Muscle layer of duodenum (tissue), 2 donors: ENCODE data around the gene RSBN1.

Experiments
- H3K27ac ChIP-seq: one replicate; pipeline ENCODE4 v1.7.0; 2013; ENCODE audit warnings: mild to moderate bottlenecking, low read length
- H3K27me3 ChIP-seq: one replicate; pipeline ENCODE4 v1.7.0; 2013; ENCODE audit warnings: low read depth, mild to moderate bottlenecking, control low read depth, low read length
- H3K36me3 ChIP-seq, 2 donors: one replicate each; pipeline ENCODE4 v1.7.0; 2013; ENCODE audit warnings: low read length in 2 of 2, control low read depth in 1 of 2, mild to moderate bottlenecking in 1 of 2; ENCODE audit not compliant: insufficient read depth in 2 of 2, control insufficient read depth in 1 of 2
- H3K4me1 ChIP-seq, 2 donors: one replicate each; pipeline ENCODE4 v1.7.0; 2013; ENCODE audit warnings: low read length in 2 of 2, mild to moderate bottlenecking in 2 of 2, control low read depth in 1 of 2, moderate library complexity in 1 of 2; ENCODE audit not compliant: insufficient read depth in 2 of 2, control insufficient read depth in 1 of 2
- H3K4me3 ChIP-seq, 2 donors: one replicate each; pipeline ENCODE4 v1.7.0; 2013; ENCODE audit warnings: low read length in 2 of 2, low read depth in 1 of 2, mild to moderate bottlenecking in 1 of 2
- H3K9me3 ChIP-seq, 2 donors: one replicate each; pipeline ENCODE4 v1.7.0; 2013; ENCODE audit warnings: low read length in 2 of 2, control low read depth in 1 of 2, mild to moderate bottlenecking in 1 of 2; ENCODE audit not compliant: control insufficient read depth in 1 of 2
- donor health status: healthy.

Gene RSBN1

DNA sequence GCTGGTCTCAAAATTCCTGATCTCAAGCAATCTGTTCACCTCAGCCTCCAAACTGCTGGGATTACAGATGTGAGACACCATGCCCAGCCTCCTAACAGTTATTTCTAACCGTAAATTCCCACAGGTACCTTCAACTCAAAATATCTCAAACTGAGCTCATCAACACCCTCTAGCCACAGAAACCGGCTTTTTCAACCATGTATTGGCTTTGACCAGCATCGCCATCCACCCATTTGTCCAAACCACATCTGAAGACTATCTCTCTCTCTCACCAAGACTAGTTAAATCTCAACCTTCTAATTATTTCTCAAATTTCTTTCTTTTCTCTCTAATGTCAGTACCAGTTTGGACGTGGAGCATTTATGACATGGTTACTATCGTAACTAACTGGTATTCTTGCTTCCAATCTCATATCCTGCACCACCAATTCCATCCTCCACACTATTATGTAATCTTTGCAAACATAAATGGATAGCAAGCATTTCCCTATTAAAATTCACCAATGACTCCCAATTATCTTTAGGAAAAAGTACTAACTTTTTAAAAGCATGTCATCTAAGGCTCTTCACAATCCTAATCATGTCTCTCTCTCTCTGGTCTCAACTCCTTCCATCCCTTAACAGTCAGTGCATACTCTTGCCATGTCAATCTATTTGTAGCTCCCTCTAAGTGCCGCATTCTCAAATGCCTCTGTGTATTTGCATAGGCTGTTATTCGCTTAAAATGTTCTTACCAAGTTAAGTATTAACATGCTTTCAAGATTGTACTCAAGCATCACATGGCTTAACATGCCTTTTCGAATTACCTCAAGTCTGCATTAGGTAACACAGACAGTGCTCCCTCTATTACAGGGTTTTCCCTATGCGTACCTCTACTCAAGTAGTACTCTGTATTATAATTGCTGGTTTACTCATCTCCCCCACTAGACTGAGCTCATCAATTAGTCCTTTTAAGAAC lies 18.1 kb downstream of the RSBN1 start:
- Histone ChIP-seq H3K9me3 (no peaks in the 10 kb centered on the region), H3K27ac (no peak overlapping the region), H3K27me3 (no peaks in the 10 kb centered on the region), H3K4me1 (peaks cover 0 to 20% of the 10 kb centered on the region in 2 donors), H3K4me3 (no peak overlapping the region), H3K36me3 (peaks cover 9 to 17% of the 10 kb centered on the region in 2 donors)

DNA sequence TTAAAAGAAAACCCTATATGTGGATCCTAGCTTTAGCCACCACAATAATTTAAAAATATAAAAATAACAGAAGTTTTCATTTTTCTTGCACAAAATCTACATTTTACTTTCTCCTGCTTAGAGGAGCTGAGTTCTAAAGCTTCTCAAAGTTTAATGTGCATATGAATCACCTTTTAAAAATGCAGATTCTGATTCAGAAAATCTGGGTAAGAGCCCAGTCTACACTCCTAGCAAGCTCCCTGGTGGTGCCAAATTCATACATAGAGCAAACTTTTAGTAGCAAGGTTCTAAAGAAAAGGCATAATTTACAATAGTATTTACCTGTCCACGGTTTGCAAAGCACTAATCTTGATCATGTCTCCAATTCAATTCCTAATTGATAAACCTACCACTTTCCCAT lies 19.3 kb downstream of the RSBN1 start:
- Histone ChIP-seq H3K36me3 (peaks cover 9 to 17% of the 10 kb centered on the region in 2 donors), H3K27me3 (no peaks in the 10 kb centered on the region), H3K9me3 (no peaks in the 10 kb centered on the region), H3K27ac (no peak overlapping the region), H3K4me3 (no peak overlapping the region), H3K4me1 (peaks cover 0 to 27% of the 10 kb centered on the region in 2 donors)

DNA sequence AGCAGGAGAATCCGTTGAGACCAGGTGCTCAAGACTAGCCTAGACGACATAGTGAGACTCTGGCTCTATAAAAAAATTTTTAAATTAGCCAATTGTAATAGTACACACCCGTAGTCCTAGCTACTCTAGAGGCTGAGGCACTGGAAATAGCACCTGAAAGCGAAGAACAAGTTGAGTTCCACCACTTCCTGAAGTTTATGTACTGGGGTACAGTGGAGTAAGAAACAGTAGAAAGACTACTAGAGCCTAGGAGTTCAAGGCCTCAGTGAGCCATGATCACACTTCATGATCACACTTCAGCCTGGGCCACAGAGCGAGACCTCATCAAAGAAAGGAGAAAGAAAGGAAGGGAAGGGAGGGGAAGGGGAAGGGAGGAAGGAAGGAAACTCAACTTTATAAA lies 19.8 kb downstream of the RSBN1 start:
- Histone ChIP-seq H3K36me3 (peaks cover 9 to 17% of the 10 kb centered on the region in 2 donors), H3K4me1 (peaks cover 0 to 29% of the 10 kb centered on the region in 2 donors), H3K27me3 (no peaks in the 10 kb centered on the region), H3K4me3 (no peak overlapping the region), H3K9me3 (no peaks in the 10 kb centered on the region), H3K27ac (no peak overlapping the region)

DNA sequence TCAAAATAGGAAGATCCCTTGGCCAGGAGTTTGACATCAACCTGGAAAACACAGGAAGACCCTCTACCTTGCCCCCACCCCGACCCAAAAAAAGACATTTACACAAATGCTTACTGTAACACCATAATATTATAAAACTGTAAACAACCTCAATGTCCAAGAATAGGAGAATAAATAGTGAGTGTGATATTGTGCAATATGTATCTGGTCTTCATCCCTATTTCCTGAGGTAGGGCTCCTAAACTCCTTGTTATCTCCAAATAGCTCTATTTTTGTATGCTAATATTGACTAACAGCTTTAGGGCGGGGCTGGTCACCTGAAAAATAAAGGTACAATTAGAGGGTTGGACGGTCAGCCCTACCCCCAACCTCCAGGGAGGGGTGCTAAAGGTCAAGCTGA lies 23.5 kb downstream of the RSBN1 start:
- Histone ChIP-seq H3K4me1 (peaks cover 0 to 34% of the 10 kb centered on the region in 2 donors), H3K27ac (no peak overlapping the region), H3K36me3 (no peaks in the 10 kb centered on the region)

DNA sequence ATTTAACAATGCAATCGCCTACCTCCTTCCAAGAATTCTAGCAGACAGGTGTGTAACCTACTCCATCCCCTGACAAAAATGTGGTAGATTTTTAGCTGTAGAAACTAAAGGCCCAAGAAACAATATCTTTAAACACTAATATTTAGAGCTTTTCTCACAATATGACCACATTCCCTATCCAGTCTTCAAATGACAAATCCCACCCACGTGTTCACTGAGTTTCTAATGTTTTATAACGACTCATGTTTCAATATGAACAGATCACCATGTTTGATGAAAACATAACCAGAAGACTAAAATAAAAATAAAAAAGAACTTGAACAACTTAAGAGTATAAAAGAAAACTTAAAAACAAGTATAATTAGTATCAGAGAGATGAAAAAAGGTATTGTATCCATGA lies 24.6 kb downstream of the RSBN1 start:
- no peak overlapping the region for H3K27ac ChIP-seq
- no peaks in the 10 kb centered on the region for H3K9me3 ChIP-seq
- no peaks in the 10 kb centered on the region for H3K27me3 ChIP-seq
- H3K4me3 ChIP-seq: no peak overlapping the region
- H3K4me1 ChIP-seq: peaks cover 0 to 38% of the 10 kb centered on the region in 2 donors
- H3K36me3 ChIP-seq: no peaks in the 10 kb centered on the region

More for the DNA sequence above, 23.5 kb downstream of the RSBN1 start:
- H3K9me3 ChIP-seq: no peaks in the 10 kb centered on the region
- H3K27me3 ChIP-seq: no peaks in the 10 kb centered on the region
- H3K4me3 ChIP-seq: no peak overlapping the region

DNA sequence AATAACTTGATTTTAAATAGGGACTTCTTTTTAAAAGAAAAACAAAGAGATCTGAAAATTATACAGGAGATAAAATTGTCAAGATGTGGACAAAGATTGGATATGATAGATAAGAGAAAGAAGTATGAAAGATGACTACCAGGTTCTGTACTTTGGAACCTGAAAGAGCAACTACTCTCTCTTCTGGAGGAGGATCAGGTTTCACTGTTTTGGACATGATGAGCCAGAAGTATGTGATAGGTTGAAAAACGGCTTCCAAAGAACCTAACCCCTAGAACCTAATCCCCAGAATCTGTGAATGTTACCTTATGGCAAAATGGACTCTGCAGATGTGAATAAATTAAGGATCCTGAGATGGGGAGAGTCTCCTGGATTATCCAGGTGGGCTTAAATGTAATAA lies 26.2 kb downstream of the RSBN1 start:
- no peaks in the 10 kb centered on the region for H3K27me3 ChIP-seq
- H3K27ac ChIP-seq: no peak overlapping the region
- no peak overlapping the region for H3K4me3 ChIP-seq
- H3K36me3 ChIP-seq: no peaks in the 10 kb centered on the region
- H3K9me3 ChIP-seq: no peaks in the 10 kb centered on the region
- peaks cover 0 to 53% of the 10 kb centered on the region in 2 donors for H3K4me1 ChIP-seq

DNA sequence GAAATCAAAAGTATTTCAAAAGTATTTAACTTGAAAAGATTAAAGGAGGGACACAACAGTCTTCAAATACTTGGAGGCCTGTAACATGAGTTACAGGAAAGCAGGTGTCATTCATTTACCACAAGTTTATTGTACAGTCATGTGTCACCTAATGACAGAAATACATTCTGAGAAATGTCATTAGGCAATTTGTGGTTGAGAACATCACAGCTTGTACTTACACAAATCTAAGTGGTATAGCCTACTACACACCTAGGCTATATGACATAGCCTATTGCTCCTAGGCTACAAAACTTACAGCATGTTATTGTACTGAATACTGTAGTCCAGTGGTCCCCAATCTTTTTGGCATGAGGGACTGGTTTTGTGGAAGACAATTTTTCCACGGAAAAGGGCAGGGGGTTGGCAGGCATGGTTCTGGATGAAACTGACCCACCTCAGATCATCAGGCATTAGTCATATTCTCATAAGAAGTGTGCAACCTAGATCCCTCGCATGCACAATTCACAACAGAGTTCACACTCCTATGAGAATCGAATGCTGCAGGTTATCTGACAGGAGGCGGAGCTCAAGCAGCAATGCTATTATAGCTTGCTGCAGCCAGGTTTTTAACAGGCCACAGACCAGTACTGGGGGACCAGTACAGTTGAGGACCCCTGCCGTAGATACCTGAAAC lies 28.0 kb downstream of the RSBN1 start:
- Histone ChIP-seq H3K36me3 (no peaks in the 10 kb centered on the region), H3K4me3 (no peak overlapping the region), H3K4me1 (peaks cover 3 to 52% of the 10 kb centered on the region in 2 donors), H3K27ac (peak overlapping the region; percentile 64), H3K27me3 (no peaks in the 10 kb centered on the region), H3K9me3 (no peaks in the 10 kb centered on the region)

DNA sequence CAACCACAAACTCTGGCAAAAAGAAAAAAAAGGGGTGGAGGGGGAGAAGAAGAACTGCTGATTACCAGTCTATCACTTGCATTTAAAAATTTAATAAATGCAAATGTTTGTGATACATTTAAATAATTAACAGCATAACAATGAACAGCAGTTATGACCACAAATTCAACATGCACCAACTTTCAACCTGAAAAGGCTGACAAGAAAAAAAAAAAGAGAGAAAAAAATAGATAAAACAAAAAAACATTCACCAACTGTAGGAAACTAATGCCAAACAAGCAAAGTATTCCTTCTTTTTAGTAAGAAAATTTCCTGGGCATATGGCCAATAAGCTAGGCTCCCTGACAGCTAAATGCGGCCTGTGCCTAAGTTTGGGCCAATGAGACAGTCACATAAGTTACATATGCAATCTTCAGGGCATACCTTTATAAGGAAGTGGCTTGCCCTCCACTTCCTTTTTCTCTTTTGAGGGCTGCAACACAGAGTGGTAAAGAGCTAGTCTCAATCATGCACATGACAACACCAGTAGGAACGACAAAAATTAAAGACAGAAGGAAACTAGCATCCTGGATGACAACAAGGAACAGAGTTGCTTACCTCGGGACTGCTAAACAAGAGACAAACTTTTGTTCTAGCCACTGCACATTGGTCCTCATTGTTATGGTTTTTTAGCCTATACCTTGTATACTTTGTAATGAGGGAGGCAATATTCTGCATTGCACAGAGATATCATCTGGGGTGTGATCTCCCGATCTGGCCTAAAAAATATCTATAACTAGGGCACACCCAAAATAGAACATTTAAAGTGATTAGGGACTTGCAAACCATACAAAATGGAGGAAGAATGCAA lies 28.8 kb downstream of the RSBN1 start:
- Histone ChIP-seq H3K4me3 (no peak overlapping the region), H3K9me3 (no peaks in the 10 kb centered on the region), H3K27me3 (no peaks in the 10 kb centered on the region), H3K36me3 (no peaks in the 10 kb centered on the region), H3K27ac (peak overlapping the region; percentile 64), H3K4me1 (peaks cover 3 to 44% of the 10 kb centered on the region in 2 donors)

DNA sequence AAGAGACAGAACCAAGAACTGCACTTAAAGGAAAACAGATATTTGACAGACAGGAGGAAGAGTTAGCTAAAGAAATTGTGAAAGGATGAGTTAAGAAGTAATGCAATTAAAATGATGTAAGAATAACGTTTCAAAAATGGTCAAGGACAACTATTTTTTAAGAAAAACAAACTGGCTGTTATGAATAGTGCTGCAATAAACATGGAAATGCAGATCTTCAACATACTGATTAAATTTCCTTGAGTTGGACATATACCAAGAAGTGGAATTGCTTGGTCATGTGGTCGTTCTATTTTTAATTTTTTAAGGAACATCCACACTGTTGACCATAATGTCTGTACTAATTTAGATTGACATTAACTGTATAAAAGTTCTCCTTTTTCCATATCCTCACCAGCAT lies 29.9 kb downstream of the RSBN1 start:
- Histone ChIP-seq H3K36me3 (no peaks in the 10 kb centered on the region), H3K27me3 (no peaks in the 10 kb centered on the region), H3K4me1 (peaks cover 3 to 38% of the 10 kb centered on the region in 2 donors), H3K9me3 (no peaks in the 10 kb centered on the region), H3K27ac (no peak overlapping the region), H3K4me3 (no peak overlapping the region)

DNA sequence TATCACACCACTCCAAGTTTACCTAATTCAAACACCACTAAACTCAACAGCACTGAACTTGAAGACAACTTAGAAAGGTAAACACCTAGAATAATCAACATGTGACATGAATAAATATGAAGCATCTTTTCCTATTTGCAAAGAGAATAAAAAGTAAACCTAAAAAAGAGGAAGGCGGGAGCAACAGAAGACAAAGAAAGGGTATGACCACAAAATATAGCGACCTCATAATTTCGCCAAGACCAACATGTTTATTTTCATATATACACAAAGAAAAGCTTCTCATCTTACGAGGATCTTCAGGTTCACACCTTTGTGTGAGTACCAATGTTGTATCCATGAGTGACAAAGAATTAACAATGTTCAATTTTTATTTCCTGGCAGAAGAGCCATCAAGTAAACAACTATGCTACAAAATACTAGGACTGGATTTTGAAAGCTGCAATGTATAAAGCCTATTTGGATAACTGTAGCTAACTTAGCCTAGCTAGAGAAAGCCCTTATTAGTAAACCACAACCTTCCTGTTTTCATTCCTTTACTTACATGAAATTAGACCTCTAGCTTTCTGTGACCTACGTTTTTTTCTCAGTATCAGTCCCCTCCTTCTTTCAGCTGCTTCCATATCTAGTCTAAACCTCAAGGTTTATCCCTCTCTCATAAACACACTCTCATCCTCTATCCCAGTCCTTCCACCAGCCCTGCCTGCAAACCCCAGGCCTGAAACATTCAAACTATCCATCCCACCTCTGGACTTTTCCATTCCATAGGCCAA lies 31.7 kb downstream of the RSBN1 start:
- Histone ChIP-seq H3K4me1 (peaks cover 3 to 38% of the 10 kb centered on the region in 2 donors), H3K36me3 (peaks cover 4 to 8% of the 10 kb centered on the region in 2 donors), H3K27me3 (no peaks in the 10 kb centered on the region), H3K9me3 (no peaks in the 10 kb centered on the region), H3K27ac (no peak overlapping the region), H3K4me3 (no peak overlapping the region)
